ENCODE results near the gene GIGYF2. TPM values are rescaled to one million over a fixed set of nuclear protein-coding genes. Genes with fewer than 3 reads are reported as not detected.

GIGYF2 gene
- total RNA-seq, 4 donors from 2014 or later: 62.6 to 88.3 (median 67.7) TPM

DNA sequence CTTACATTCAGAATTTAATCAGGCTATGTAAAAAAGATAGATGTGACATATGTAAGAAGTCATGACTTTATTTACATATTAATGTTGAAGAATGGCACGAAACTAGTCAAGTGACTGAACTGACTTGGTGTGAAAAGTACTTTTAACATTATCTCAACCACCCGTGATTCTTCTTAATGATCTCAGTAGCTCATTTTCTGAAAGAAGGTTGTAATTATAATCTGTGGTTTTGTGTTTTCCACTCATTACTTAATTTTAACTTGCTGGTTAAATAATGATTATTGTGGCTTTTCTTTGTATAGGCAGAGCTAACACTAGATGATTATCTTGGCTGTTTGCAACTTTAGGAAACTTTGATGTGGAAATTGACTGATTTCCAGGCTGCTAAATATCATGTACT is 60.8 kb downstream of the GIGYF2 start:
- H3K4me1 ChIP-seq: no peaks in the 10 kb centered on the region
- ATAC-seq: no peak
- no peak overlapping the region for H3K4me3 ChIP-seq
- H3K36me3 ChIP-seq: peaks cover 5 to 81% of the 10 kb centered on the region in 2 donors
- TF ChIP-seq CTCF (IDR thresholded peaks at IDR 0.05) (no peak), EP300 (IDR thresholded peaks at IDR 0.05) (no peak), POLR2A (IDR thresholded peaks at IDR 0.05) (no peak), POLR2AphosphoS5 (IDR thresholded peaks at IDR 0.05) (no peak)
- no peak overlapping the region for H3K27ac ChIP-seq
- WGBS, 2 donors (ENCODE audit: low coverage in 1 of 2): 45 to 56% methylated on average over 2 of the region's 2 CpGs
- no peaks in the 10 kb centered on the region for H3K27me3 ChIP-seq
- H3K9me3 ChIP-seq: no peaks in the 10 kb centered on the region

- Histone ChIP-seq H3K27ac (no peak overlapping the region), H3K4me1 (no peaks in the 10 kb centered on the region), H3K4me3 (no peak overlapping the region), H3K27me3 (no peaks in the 10 kb centered on the region), H3K36me3 (peaks cover 5 to 86% of the 10 kb centered on the region in 2 donors), H3K9me3 (no peaks in the 10 kb centered on the region)
- TF ChIP-seq POLR2A (IDR thresholded peaks at IDR 0.05) (no peak), EP300 (IDR thresholded peaks at IDR 0.05) (no peak), CTCF (IDR thresholded peaks at IDR 0.05) (peak; percentile 10 to 52 (median 36))
- no peak for ATAC-seq
- WGBS, 2 donors (ENCODE audit: low coverage in 1 of 2): 30 to 35% methylated on average over 3 of the region's 3 CpGs
Observed at GRCh38 chr2:232761301-232761907, 64.3 kb downstream of the GIGYF2 start.

GRCh38 chr2:232767866-232768265 is 70.7 kb downstream of the GIGYF2 start:
- Histone ChIP-seq H3K4me1 (no peaks in the 10 kb centered on the region), H3K27ac (no peak overlapping the region), H3K4me3 (no peak overlapping the region), H3K36me3 (peaks cover 0 to 77% of the 10 kb centered on the region in 2 donors), H3K9me3 (no peaks in the 10 kb centered on the region), H3K27me3 (no peaks in the 10 kb centered on the region)
- no peak for TF ChIP-seq POLR2A (IDR thresholded peaks at IDR 0.05)
- no peak for TF ChIP-seq POLR2AphosphoS5 (IDR thresholded peaks at IDR 0.05)
- no peak for TF ChIP-seq EP300 (IDR thresholded peaks at IDR 0.05)
- ATAC-seq: no peak
- 86 to 100% methylated on average over 1 of the region's 1 CpG for WGBS, 2 donors (ENCODE audit: low coverage in 1 of 2)

GRCh38 chr2:232770207-232770606 is 73.1 kb downstream of the GIGYF2 start:
- TF ChIP-seq POLR2AphosphoS5 (IDR thresholded peaks at IDR 0.05) (no peak), POLR2A (IDR thresholded peaks at IDR 0.05) (no peak), CTCF (IDR thresholded peaks at IDR 0.05) (no peak), EP300 (IDR thresholded peaks at IDR 0.05) (no peak)
- H3K27me3 ChIP-seq: no peaks in the 10 kb centered on the region
- ATAC-seq: no peak
- no peak overlapping the region for H3K4me3 ChIP-seq
- no peaks in the 10 kb centered on the region for H3K4me1 ChIP-seq
- no peak overlapping the region for H3K27ac ChIP-seq
- H3K36me3 ChIP-seq: peaks cover 0 to 54% of the 10 kb centered on the region in 2 donors
- no peaks in the 10 kb centered on the region for H3K9me3 ChIP-seq

GRCh38 chr2:232771870-232772269 is 74.7 kb downstream of the GIGYF2 start:
- Histone ChIP-seq H3K4me3 (no peak overlapping the region), H3K36me3 (peaks cover 0 to 41% of the 10 kb centered on the region in 2 donors), H3K27me3 (no peaks in the 10 kb centered on the region), H3K9me3 (no peaks in the 10 kb centered on the region), H3K4me1 (peaks cover 0 to 5% (median 0%) of the 10 kb centered on the region in 3 donors), H3K27ac (no peak overlapping the region)
- ATAC-seq: no peak
- no peak for TF ChIP-seq CTCF (IDR thresholded peaks at IDR 0.05)
- no peak for TF ChIP-seq EP300 (IDR thresholded peaks at IDR 0.05)
- TF ChIP-seq POLR2AphosphoS5 (IDR thresholded peaks at IDR 0.05): no peak
- no peak for TF ChIP-seq POLR2A (IDR thresholded peaks at IDR 0.05)
- 86 to 100% methylated on average over 1 of the region's 1 CpG for WGBS, 2 donors (ENCODE audit: low coverage in 1 of 2)

All from gastroesophageal sphincter (tissue), 4 donors.